SW480 (cell line): ENCODE measurements around the gene LSM12.
A peak's percentile ranks its signal among the peaks of the same experiment; 100 is the strongest.
"Not testable (repeated sequence)": the region's sequence is repeated elsewhere in the genome, so short reads cannot be mapped to it uniquely, and the experiment has no call there.

ENCODE experiments used
- DNase-seq: peaks from one replicate; pipeline ENCODE4 v3.0.0-alpha.2; 2016; ENCODE audit warnings: low spot score

Gene LSM12

GRCh38 chr17:44044071-44044470, 22.4 kb downstream of the LSM12 start:
- DNase-seq = no peak

GRCh38 chr17:44043272-44043696, 23.2 kb downstream of the LSM12 start:
- no peak for DNase-seq

GRCh38 chr17:44039829-44040635, 26.4 kb downstream of the LSM12 start:
- no peak for DNase-seq

GRCh38 chr17:44038604-44039011, 27.9 kb downstream of the LSM12 start:
- no peak for DNase-seq

GRCh38 chr17:44037471-44037870, 29.0 kb downstream of the LSM12 start:
- no peak for DNase-seq

- not testable (repeated sequence) for DNase-seq
These were observed 31.8 kb downstream of the LSM12 start for GRCh38 chr17:44034688-44035087.

- DNase-seq = no peak
These were observed 32.5 kb downstream of the LSM12 start for GRCh38 chr17:44033861-44034408.

- no peak for DNase-seq
These were observed 36.0 kb downstream of the LSM12 start for GRCh38 chr17:44030482-44030881.

GRCh38 chr17:44029736-44030135, 36.7 kb downstream of the LSM12 start:
- DNase-seq = no peak

GRCh38 chr17:44024853-44025252, 41.6 kb downstream of the LSM12 start:
- no peak for DNase-seq

- no peak for DNase-seq
These were observed 42.2 kb downstream of the LSM12 start for GRCh38 chr17:44024271-44024663.

GRCh38 chr17:44023545-44024270, 42.8 kb downstream of the LSM12 start:
- DNase-seq = no peak

GRCh38 chr17:44022246-44022645, 44.2 kb downstream of the LSM12 start:
- no peak for DNase-seq

- not testable (repeated sequence) for DNase-seq
These were observed 45.2 kb downstream of the LSM12 start for GRCh38 chr17:44021227-44021626.

- peak; percentile 92 for DNase-seq
These were observed 51.9 kb downstream of the LSM12 start, which contains the start of gene TMEM101 for GRCh38 chr17:44014437-44015172. Gene TMEM101 (minus strand): TSS chr17:44014963. CDS start chr17:44014952, 11 bp downstream.

- no peak for DNase-seq
These were observed 52.4 kb downstream of the LSM12 start for GRCh38 chr17:44014133-44014436.

- DNase-seq = no peak
These were observed 53.6 kb downstream of the LSM12 start for GRCh38 chr17:44012874-44013273.

- DNase-seq = no peak
These were observed 54.1 kb downstream of the LSM12 start for GRCh38 chr17:44012391-44012790.

GRCh38 chr17:44011876-44012275, 54.6 kb downstream of the LSM12 start:
- DNase-seq = no peak

GRCh38 chr17:44010966-44011647, 55.4 kb downstream of the LSM12 start:
- DNase-seq = no peak

- no peak for DNase-seq
These were observed 58.1 kb downstream of the LSM12 start for GRCh38 chr17:44008205-44008909.
